GM18517 (cell line): Measurements from ENCODE around the gene CLK4.
"Not testable (repeated sequence)": the region's sequence is repeated elsewhere in the genome, so short reads cannot be mapped to it uniquely, and the experiment has no call there.

Experiments
- ATAC-seq: cut with Tn5 transposase; IDR thresholded peaks from one replicate; pipeline ENCODE4 v1.9.1; 2021; ENCODE audit warnings: mild to moderate bottlenecking, moderate library complexity; ENCODE audit not compliant: unreplicated experiment

The CLK4 gene

DNA sequence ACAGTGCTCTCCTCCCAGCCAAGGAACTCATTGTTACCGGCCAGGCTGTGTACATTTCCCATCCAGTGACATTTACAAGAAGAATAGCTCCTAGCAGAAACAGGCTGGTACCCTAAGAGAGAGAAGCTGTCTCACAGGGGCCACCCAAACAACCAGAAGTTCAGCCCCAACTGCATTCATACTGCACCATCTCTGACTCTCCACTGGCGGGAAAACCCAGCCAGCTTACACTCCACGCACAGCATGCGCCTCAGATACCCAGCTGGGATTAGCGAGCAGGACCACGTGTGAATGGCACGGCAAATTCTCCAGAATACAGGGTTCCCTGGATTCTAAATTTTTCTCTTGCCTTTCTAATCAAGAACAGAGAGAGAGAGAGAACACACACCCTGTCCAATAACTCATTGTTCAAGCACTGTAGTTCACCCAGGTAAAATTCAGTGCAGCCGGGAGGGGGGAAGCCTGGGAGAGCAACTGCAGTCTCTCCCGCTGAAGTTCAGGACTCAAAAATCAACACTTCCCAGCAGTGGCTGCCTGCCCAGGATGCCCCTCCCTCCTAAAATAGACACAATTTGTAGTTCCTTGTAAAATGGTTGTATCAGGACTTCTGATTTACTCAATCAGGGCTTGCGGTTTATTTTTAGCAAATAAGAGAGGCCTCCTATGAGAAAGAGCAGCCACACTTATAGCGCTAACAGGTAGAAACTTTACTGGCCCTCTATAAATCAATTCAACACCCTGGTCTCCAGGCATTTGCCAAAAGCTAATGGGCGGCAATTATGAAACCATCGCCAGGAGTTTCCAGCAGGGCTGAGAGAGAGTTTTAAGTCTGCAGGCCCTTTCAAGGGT is 38.9 kb downstream of the CLK4 start:
- no peak for ATAC-seq

DNA sequence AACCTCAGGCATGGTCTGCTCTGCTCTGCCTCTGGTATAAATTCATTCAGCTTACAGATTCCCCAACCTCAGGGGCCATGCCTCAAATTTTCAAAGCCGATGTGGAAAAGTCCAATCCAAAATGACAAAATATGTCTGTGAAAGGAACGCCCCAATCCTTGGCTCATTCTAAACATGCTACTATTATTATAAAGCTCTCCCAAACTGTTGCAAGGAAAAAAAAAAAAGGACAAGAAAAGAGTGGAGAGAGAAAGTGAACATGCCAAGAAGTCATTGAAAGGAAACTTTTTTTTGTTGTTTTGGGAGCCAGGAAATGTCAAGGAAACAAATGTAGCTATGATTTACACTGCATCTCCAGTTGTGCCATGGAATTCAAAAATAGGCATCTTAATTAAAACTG is 40.5 kb downstream of the CLK4 start:
- no peak for ATAC-seq

DNA sequence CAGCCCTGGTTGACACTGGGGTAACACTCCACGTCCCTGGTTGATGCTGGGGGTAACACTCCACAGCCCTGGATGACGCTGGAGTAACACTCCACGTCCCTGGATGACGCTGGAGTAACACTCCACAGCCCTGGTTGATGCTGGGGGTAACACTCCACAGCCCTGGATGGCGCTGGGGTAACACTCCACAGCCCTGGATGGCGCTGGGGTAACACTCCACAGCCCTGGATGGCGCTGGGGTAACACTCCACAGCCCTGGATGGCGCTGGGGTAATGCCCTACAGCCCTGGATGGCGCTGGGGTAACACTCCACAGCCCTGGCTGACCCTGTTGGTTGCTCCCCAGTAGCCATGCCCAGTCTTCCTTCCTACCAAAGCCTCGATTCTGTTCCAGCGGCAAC is 41.4 kb downstream of the CLK4 start:
- not testable (repeated sequence) for ATAC-seq

DNA sequence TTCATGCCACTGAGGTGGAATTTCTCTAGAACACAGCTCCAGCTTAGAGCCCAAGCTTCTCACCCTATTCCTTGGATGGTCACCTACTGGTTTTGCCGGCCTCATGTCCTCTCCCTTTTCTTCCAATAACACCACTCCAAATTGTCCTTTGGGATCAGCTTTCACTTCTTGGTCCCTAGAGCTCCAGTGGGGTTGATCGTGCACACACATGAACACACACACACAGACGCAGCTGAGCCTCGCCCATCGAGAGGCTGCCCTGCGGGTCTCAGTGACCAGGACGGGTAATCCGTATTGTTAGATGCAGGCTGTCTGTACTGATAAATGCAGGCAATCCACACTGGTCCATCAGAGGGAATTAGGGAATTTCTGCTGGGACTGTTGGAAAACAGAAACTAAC is 43.6 kb downstream of the CLK4 start:
- ATAC-seq = no peak

DNA sequence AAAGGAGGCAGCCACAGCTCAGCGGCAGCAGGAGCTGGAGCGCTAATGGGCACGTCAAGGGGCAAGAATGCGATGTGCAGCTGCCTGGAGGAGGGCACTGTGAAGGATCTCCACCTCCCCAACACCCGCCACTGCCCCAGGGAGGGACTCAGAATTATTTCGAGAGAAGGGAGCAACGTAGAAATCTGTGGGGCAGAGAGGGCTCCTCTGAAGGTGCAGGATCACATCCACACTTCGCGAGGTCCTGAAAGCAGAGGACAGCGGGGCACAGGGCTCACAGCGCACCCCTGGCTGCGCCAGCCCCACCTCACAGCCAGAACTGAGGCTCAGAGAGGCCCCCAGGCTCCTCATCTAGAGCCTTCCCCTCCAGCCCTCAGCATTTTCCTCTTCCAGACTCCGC is 44.6 kb downstream of the CLK4 start:
- no peak for ATAC-seq

DNA sequence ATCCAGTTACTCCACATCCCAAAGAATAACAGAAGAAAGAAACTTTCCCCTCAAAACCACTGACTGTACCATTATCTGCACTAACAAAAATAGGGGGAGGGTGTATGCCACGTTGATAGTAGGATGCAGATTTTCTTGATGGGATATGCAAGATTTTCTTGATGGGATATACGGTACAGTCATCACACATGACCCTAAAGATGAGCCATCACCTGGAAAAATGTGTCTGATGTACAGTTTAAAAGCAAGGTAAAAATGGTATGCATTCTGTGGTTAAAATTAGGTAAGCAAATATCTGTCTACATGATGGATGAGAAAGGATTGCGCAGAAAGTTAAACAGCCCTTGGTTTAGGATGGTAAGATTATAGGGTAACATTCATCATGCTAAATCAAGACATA is 45.2 kb downstream of the CLK4 start:
- ATAC-seq = no peak

DNA sequence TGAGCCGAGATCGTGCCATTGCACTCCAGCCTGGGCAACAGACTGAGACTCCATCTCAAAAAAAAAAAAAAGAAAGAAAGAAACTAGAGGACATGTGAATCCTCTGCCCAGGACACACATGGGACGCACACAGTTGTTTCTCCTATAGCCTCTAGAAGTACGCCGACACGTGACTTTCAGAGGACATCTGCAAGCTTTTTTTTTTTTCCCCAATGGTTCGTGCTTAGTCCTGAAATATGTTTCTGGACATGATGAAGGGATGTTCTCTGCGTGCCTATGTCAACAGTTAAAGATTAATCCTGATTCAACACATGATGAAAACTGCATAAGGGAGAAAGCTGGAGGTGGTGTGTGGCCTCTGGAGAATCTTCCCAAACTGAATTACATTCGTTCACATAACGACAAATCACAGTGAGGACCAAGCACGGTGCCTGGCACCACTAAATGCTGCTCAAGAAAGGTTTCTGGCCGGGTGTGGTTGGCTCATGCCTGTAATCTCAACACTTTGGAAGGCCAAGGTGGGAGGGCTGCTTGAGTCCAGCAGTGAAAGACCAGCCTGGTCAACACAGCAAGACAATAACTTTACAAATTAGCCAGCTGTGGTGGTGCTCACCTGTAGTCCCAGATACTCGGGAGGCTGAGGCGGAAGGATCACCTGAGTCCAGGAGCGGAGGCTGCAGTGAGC is 46.4 kb downstream of the CLK4 start:
- no peak for ATAC-seq

DNA sequence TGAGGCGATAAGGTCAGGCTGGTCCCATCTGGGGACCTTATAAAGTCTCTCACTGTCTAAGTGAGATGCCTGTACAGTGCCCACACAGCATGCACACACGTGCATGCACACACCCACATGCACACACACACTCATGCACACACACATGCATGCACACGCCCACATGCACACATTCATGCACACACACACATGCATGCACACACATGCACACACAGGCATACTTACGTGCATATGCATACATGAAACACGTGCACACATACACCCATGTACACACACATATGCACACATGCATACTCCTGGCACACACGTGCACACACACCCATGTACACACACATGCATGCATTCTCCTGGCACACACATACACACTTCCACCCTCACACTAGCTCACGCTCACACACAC is 48.9 kb downstream of the CLK4 start:
- ATAC-seq = no peak

DNA sequence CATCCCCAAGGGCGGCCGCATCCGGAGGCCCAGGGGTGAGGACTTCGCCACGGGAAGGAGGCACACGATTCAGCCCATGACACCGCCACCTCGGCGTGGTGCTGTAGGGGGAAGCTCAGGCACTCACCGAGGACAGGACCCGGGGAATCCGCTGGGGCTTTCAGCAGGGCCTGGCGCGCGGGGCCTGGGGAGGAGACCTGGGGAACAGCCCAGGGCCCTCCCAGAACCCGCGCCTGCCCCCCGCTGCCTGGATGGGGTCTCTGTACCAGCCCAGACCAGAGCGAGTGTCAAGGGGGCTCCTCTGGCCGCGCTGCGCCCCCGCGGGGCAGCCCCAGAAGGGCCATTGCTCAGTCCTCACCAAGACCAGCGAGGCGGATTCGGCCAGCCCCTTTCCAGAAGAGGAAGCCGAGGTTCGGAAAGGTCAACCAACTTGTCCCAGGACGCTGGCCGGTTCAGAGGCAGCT is 49.4 kb downstream of the CLK4 start:
- no peak for ATAC-seq

DNA sequence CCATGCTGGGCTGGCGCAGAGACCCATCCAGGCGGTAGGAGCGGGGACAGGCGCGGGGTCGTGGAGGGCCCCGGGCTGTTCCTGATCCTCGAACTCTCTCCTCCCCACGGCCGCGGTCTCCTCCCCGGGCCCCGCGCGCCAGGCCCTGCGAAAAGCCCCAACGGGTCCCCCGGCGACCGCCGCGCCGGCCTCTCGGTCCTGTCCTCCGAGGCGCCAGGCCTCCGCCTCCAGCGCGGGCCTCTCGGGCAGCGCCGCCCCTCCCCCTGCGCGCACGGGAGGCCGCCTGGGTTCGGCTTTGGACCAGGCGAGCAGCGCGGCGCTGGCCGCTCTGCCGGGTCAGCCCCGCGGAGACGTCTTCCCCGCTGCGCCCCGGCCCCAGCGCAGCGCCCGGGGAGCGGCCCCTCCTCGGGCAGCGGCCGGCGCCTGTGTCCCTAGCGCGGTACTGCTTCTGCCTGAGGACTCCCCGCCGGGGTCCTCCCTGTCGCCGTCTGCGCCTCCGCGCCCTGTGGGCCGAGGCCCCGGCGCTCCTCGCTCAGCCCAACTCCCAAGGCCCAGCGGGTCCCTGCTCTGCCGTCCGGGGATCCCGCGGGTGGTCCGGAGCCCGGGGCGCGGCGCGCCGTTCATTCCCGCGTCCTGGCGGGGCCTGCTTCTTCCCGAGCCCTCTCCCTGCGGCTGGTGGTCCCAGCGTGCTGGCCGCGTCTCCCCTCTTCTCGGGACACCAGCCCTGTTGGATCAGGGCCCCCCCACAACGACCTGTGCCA is 50.1 kb downstream of the CLK4 start:
- ATAC-seq = no peak

DNA sequence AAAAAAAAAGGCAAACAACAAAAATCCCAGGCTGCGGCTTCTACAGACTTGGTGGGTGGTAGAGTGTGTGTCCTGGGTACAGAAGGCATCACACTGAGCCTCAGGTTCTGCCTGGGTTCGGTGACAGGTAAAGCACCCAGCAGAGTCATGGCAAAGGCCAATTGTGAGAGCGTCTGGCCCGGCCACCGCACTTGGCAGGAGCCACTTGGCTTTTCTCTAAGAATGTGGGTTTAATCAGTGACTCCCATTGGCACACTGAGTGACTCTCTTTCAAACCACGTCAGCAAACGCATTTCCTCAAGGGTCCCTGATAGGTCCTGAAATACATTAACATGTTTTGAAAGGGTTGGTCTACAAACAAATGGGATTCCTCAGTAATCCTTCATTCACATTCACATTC is 53.6 kb downstream of the CLK4 start:
- ATAC-seq = no peak

DNA sequence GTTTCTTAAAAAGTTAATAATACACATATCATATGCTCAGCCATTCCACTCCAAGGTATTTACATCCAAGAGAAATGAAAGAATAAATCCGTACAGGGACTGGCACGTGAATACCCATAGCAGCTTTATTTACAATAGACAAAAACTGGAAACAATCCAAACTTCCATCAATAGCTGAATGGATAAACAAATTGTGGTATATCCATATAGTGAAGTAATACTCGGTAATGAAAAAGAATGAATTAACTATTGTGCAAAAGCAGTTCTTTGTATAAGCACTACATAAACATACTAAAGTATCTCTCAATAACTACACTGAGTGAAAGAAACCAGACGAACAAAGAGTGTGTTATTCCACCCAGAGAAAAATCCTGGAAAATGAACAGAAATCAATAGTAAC is 54.2 kb downstream of the CLK4 start:
- no peak for ATAC-seq

DNA sequence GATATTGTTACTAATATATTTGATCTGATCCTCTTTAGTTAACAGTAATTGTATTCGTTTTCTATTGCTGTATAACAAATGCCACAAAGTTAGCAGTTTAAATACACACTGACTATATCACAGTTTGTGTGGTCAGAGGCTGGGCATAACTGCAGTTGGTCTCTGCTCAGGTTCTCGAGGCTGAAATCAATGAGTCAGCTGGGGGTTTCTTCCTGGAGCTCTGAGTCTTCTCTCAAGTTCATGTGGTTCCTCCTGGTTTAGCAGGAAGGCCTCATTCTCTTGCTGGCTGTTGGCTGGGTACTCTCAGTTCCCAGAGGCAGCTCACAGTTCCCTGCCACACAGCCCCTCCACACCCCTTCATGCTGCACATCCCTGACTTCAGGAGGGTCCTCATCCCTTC is 57.4 kb downstream of the CLK4 start:
- ATAC-seq = no peak

DNA sequence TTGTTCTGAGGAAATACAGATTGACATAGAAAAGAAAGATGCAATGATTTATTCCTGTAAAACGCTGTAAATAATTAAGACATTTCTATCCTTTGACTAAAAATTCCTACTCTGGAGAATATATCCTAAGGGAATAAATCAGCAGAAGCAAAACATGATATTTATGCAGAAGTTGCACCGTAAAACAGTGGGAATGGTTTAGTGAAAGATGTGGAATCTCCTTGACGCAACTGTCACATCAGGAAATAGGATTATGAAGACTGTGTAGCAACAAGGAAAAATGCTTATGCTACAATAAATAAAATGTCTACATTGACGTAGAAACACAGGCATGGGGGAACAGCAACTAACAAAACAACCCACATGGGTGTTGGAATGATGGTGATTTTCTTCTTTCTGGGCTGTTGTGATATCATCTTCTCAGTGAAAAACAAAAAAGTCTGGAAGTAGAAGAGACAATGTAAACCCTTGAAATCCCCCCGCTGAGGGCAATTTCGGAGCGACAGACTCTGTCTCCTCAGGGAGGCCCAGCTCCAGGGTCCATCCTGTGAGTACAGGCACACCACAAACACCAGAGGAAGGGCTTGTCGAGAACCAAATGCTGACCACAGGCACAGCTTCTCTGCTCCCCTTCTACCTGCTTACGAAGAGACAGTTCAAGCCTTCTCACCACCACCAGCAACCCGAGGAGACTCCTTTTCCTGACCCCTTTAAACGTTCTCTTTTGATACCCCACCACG is 61.9 kb downstream of the CLK4 start:
- ATAC-seq = no peak

DNA sequence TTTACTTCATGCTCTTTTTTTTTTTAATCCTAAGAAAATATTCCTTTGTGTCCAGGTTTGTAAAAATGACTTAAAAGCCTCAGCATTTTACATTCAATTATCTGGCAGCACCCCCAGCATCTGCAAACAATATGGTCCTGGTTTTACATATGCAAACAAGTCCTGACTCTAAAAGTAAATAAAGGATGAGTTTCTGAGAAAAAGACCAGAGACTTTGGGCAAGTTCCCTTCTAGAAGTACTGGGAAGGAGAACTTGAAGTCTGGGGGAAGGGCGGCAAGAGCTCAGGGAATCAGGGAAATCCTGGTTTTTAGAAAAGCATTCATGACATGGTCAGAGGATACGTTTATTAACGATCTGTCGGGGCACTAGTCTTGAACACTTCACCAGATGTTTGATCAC is 62.5 kb downstream of the CLK4 start:
- ATAC-seq = no peak

DNA sequence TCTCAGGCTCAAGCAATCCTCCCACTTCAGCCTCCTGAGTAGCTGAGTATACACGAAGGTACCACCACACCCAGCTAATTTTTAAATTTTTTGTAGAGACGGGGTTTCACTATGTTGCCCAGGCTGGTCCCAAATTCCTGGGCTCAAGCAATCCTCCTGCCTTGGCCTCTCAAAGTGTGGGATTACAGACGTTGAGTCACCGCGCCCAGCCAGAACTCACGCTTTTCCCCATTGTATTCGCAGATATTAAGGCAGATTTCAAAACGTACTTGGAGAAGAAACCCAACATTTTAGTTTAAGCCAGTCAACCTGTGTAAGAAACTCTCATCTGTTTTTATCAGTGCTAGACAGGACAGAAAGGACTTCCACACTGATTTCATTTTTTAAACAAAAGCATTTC is 63.2 kb downstream of the CLK4 start:
- ATAC-seq = no peak

DNA sequence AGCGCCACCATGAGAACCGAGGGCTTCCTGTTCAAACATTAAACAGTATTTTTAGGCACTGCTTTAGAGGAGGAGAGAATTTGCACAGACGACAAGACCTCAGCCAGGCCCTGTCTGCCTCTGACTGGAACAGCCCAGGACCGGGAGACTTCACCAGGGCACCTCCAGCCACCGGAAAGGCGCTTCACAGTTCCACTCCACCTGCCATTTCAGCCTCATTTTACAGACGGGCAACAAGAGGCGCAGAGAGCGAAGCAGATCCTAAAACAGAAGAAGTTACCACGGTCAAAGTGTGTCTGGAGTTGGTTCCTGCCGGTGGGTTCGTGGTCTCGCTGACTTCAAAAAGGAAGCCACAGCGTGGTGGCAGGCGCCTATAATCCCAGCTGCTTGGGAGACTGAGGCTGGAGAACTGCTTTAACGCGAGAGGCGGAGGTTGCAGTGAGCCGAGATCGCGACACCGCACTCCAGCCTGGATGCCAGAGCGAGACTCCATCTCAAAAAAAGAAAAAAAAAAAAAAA is 65.0 kb downstream of the CLK4 start:
- no peak for ATAC-seq

DNA sequence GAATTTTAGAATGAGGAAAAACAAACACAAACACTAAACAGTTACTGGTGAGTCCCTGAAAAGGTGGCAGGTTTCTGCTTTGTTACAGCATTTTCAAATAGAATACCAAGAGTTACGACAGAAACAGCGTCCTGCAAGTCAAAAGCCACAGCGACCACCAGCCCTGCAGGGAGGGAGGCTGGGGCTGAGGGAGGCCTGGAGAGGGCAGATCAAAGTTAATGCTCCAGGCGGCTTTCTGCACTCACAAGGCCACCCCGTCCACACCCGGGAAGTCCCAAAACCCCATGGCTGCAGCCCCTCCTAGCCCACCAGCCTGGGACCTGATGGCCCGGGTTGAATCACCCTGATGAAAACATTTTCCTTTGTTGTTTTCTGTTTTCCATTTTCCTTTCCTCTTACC is 65.9 kb downstream of the CLK4 start:
- no peak for ATAC-seq

DNA sequence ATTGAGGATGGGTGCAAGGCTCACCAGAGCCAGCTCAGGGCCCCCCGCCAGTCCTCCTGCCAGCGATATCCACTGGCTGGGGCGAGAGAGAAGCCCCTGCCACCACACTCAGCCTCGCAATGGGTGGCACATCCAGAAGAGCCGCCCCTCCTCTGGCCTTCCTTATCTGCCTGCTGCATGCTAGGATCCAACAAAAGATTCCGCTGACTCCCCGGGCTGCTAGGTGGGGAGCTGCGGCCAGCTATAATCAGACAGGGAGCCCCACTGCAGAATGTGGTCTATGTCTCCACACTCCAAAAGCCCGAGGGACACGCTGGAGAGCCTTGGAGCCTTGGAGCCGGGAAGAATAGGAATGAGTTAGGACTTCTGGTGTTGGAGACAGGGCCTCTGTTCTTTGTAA is 69.4 kb downstream of the CLK4 start:
- ATAC-seq = no peak

DNA sequence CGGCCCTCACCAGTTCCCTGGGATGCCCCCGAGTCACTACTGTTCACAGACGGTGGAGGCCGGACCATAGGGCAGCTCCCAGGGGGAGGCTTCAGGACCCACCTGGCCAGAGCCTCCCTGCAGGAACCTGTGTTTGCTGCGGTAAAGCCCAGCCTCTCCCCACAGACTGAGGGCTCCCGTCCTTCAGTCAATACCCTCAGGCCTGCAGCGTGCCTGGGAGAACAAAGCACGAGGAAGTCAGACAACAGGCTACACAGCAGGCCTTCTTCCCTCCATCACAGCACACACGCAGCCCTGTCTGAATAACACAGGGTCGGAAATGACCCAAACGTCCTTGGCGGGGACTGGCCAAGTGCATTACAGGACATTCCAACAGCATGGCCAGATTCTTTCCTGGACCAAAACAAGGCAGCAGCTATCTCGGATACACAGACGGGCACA is 71.1 kb downstream of the CLK4 start:
- no peak for ATAC-seq

DNA sequence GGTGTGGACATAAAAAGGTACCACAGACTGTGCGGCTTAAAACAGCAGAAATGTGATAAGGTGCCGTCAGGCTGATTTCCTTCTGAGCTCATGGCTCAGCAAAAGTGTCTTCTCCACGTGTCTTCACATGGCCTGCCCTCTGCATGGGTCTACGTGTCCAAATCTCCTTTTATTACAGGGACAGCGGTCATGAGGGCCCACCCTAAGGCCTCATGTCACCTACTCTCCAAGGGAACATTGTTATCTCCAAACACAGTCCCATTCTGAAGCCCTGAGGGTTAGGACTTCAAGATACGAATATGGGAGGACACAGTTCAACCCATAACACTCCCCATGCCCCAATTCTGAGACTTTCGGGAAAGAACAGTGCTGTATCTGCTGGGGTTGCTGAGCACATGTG is 71.8 kb downstream of the CLK4 start:
- ATAC-seq = no peak
